ENCODE measurements around the gene CACNA2D2. TPM values are rescaled to one million over a fixed set of nuclear protein-coding genes. Genes with fewer than 3 reads are reported as not detected.

The CACNA2D2 gene
- total RNA-seq, 4 donors from 2014 or later, result 0.19 to 3.6 (median 0.94) TPM

GRCh38 chr3:50414616-50415015 lies 88.8 kb downstream of the CACNA2D2 start:
- ATAC-seq (ENCODE audit: low FRiP score) (no peak), DNase-seq (ENCODE audit: low spot score) (no peak)
- TF ChIP-seq CTCF (IDR thresholded peaks at IDR 0.05), result no peak

- ATAC-seq (ENCODE audit: low FRiP score) (no peak), DNase-seq (ENCODE audit: low spot score) (no peak)
- TF ChIP-seq CTCF (IDR thresholded peaks at IDR 0.05), result no peak
Observed at GRCh38 chr3:50412231-50412754, 91.1 kb downstream of the CACNA2D2 start.

- TF ChIP-seq CTCF (IDR thresholded peaks at IDR 0.05), result no peak
- ATAC-seq (ENCODE audit: low FRiP score), result no peak
- no peak for DNase-seq (ENCODE audit: low spot score)
Observed at GRCh38 chr3:50411229-50411628, 92.2 kb downstream of the CACNA2D2 start.

- TF ChIP-seq CTCF (IDR thresholded peaks at IDR 0.05), result no peak
- DNase-seq (ENCODE audit: low spot score), result no peak
- no peak for ATAC-seq (ENCODE audit: low FRiP score)
Observed at GRCh38 chr3:50410608-50411139, 92.8 kb downstream of the CACNA2D2 start.

GRCh38 chr3:50410185-50410584 lies 93.2 kb downstream of the CACNA2D2 start:
- DNase-seq (ENCODE audit: low spot score), result no peak
- no peak for ATAC-seq (ENCODE audit: low FRiP score)
- no peak for TF ChIP-seq CTCF (IDR thresholded peaks at IDR 0.05)

- no peak for DNase-seq (ENCODE audit: low spot score)
- no peak for TF ChIP-seq CTCF (IDR thresholded peaks at IDR 0.05)
- ATAC-seq (ENCODE audit: low FRiP score), result no peak
Observed at GRCh38 chr3:50408443-50408944, 94.9 kb downstream of the CACNA2D2 start.

GRCh38 chr3:50406487-50406886 lies 96.9 kb downstream of the CACNA2D2 start:
- TF ChIP-seq CTCF (IDR thresholded peaks at IDR 0.05), result no peak
- no peak for DNase-seq (ENCODE audit: low spot score)
- no peak for ATAC-seq (ENCODE audit: low FRiP score)
